GM23338 (cell line): Measurements from ENCODE around the gene GCHFR. TPM values are rescaled to one million over a fixed set of nuclear protein-coding genes. Genes with fewer than 3 reads are reported as not detected.
A peak's percentile ranks its signal among the peaks of the same experiment; 100 is the strongest.

Experiments used
- ATAC-seq: fragments of 200-7000 bp; cut with Tn5 transposase; 3 replicates; pipeline ENCODE4 v1.9.1; 2020
- DNase-seq: peaks from one replicate; pipeline ENCODE4 v3.0.0-alpha.2; 2015; ENCODE audit warnings: low spot score
- H2AFZ ChIP-seq: fragments of 200-600 bp; sonication (generic); 2 replicates; pipeline ENCODE4 v1.8.0; 2016; ENCODE audit warnings: antibody characterized with exemption, mild to moderate bottlenecking, moderate library complexity
- H3F3A ChIP-seq: fragments of 200-600 bp; sonication (generic); replicated peaks from 2 replicates; pipeline ENCODE4 v1.8.0; 2017; ENCODE audit warnings: antibody characterized with exemption, mixed run types, low read depth
- H3K27ac ChIP-seq: fragments of 200-600 bp; sonication (generic); 2 replicates; pipeline ENCODE4 v1.6.1; 2016; ENCODE audit warnings: low read depth
- H3K27me3 ChIP-seq: fragments of 200-600 bp; sonication (generic); 2 replicates; pipeline ENCODE4 v1.8.0; 2016; ENCODE audit warnings: mild to moderate bottlenecking, mixed run types, moderate library complexity; ENCODE audit not compliant: insufficient read depth
- H3K36me3 ChIP-seq: fragments of 200-600 bp; sonication (generic); 2 replicates; pipeline ENCODE4 v1.8.0; 2016; ENCODE audit warnings: mild to moderate bottlenecking; ENCODE audit not compliant: insufficient read depth
- H3K4me1 ChIP-seq: fragments of 200-600 bp; sonication (generic); 2 replicates; pipeline ENCODE4 v1.8.0; 2016; ENCODE audit warnings: mild to moderate bottlenecking, moderate library complexity; ENCODE audit not compliant: insufficient read depth
- H3K4me2 ChIP-seq: fragments of 200-600 bp; sonication (generic); 2 replicates; pipeline ENCODE4 v1.7.1; 2017; ENCODE audit warnings: mixed run types
- H3K4me3 ChIP-seq: fragments of 200-600 bp; sonication (generic); 2 replicates; pipeline ENCODE4 v1.6.1; 2016; ENCODE audit warnings: mixed run types
- H3K79me2 ChIP-seq: fragments of 200-600 bp; sonication (generic); replicated peaks from 2 replicates; pipeline ENCODE4 v1.8.0; 2017; ENCODE audit warnings: mild to moderate bottlenecking; ENCODE audit not compliant: insufficient read depth
- H3K9me2 ChIP-seq: fragments of 200-600 bp; sonication (generic); 2 replicates; pipeline ENCODE4 v1.8.0; 2017; ENCODE audit not compliant: insufficient read depth
- H4K20me1 ChIP-seq: fragments of 200-600 bp; sonication (generic); replicated peaks from 2 replicates; pipeline ENCODE4 v1.8.0; 2017; ENCODE audit warnings: mild to moderate bottlenecking; ENCODE audit not compliant: insufficient read depth
- H3K27ac Mint-ChIP-seq: 2 replicates; pipeline ENCODE4 v1.8.0; 2020; ENCODE audit warnings: inconsistent platforms, mild to moderate bottlenecking, moderate library complexity, mixed read lengths
- H3K27me3 Mint-ChIP-seq: 3 replicates; pipeline ENCODE4 v1.8.0; 2022; ENCODE audit warnings: low read depth, mild to moderate bottlenecking, moderate library complexity, mixed read lengths, inconsistent platforms; ENCODE audit not compliant: insufficient read depth, poor library complexity
- H3K36me3 Mint-ChIP-seq: 3 replicates; pipeline ENCODE4 v1.8.0; 2021; ENCODE audit warnings: low read depth, mild to moderate bottlenecking, inconsistent platforms, moderate library complexity, mixed read lengths
- H3K4me1 Mint-ChIP-seq: 3 replicates; pipeline ENCODE4 v1.8.0; 2020; ENCODE audit warnings: mild to moderate bottlenecking, inconsistent platforms, mixed read lengths
- H3K4me3 Mint-ChIP-seq: 3 replicates; pipeline ENCODE4 v1.8.0; 2021; ENCODE audit warnings: moderate library complexity, mild to moderate bottlenecking, inconsistent platforms, mixed read lengths
- H3K9me3 Mint-ChIP-seq: 3 replicates; pipeline ENCODE4 v1.8.0; 2020; ENCODE audit warnings: moderate library complexity, mild to moderate bottlenecking, inconsistent platforms, mixed read lengths
- CREB1 ChIP-seq: fragments of 250-450 bp; sonication (Bioruptor Pico); IDR thresholded peaks from 2 replicates; pipeline ENCODE4 v1.5.0; 2020; ENCODE audit warnings: low read depth, mild to moderate bottlenecking, moderate library complexity
- EZH2phosphoT487 ChIP-seq: fragments of 200-600 bp; sonication (generic); IDR thresholded peaks from one replicate; pipeline ENCODE4 v1.8.1; 2018; ENCODE audit warnings: antibody characterized with exemption; ENCODE audit not compliant: unreplicated experiment
- POLR2AphosphoS5 ChIP-seq: IDR thresholded peaks from 2 replicates; pipeline ENCODE4 v1.6.1; 2016; ENCODE audit warnings: antibody characterized with exemption, low read depth
- REST ChIP-seq: IDR thresholded peaks from one replicate; pipeline ENCODE4 v1.6.1; 2018; ENCODE audit warnings: antibody characterized with exemption; ENCODE audit not compliant: unreplicated experiment
- STAT1 ChIP-seq: IDR thresholded peaks from one replicate; pipeline ENCODE4 v1.6.1; 2016; ENCODE audit warnings: antibody characterized with exemption; ENCODE audit not compliant: unreplicated experiment
- ZNF331 ChIP-seq: fragments of 250-450 bp; sonication (Bioruptor Pico); IDR thresholded peaks from 2 replicates; pipeline ENCODE4 v1.5.0; 2020; ENCODE audit warnings: low read depth, mild to moderate bottlenecking, moderate library complexity
- ZNF462 ChIP-seq: fragments of 250-450 bp; sonication (Bioruptor Pico); IDR thresholded peaks from 2 replicates; pipeline ENCODE4 v1.5.0; 2020; ENCODE audit warnings: mild to moderate bottlenecking, moderate library complexity
- polyA plus RNA-seq: library from polyadenylated mRNA; unstranded; fragments of >200 nt; fragmentation: Nextera tagmentation; extraction: Ambion mirVana; gene quantifications from 2 replicates; pipeline ENCODE4 v1.2.1, GENCODE V29; 2016
- total RNA-seq: library from RNA; depleted of rRNA; stranded (reverse); fragments of >200 nt; shearing (Covaris generic); gene quantifications from 2 replicates; pipeline ENCODE4 v1.2.3, GENCODE V29; 2014

Gene GCHFR
- total and polyA plus RNA-seq, 2 experiments from 2014 or later, result 38.9 to 44.2 TPM

- H3K4me3 ChIP-seq, result peak overlapping the region; percentile 98
Measured at GRCh38 chr15:40755812-40756208, 8.1 kb upstream of the GCHFR start.

GRCh38 chr15:40756938-40757337 is 6.9 kb upstream of the GCHFR start:
- Histone ChIP-seq H3K79me2 (peaks cover 24% of the 10 kb centered on the region), H3K4me1 (no peaks in the 10 kb centered on the region; the same call in 1 of the 2 replicates), H3K4me2 (no peak overlapping the region), H3K27me3 (no peaks in the 10 kb centered on the region), H3K4me3 (no peak overlapping the region), H3K9me2 (no peaks in the 10 kb centered on the region), H3F3A (0 out of 2 replicates have a peak, but pooled peaks cover 3% of the 10 kb centered on the region), H4K20me1 (no peaks in the 10 kb centered on the region), H2AFZ (peak overlapping the region; percentile 28; the same call in 1 of the 2 replicates), H3K27ac (no peak overlapping the region), H3K36me3 (no peaks in the 10 kb centered on the region; the same call in 1 of the 2 replicates)
- Mint-ChIP-seq H3K9me3 (no peaks in the 10 kb centered on the region), H3K27ac (0 out of 2 replicates have a peak overlapping the region, but pooled peaks have one; percentile 0), H3K27me3 (peaks cover 4% of the 10 kb centered on the region), H3K4me3 (no peak overlapping the region), H3K36me3 (peaks cover 1% of the 10 kb centered on the region; the same call in 2 of the 3 replicates), H3K4me1 (peaks cover 16% of the 10 kb centered on the region)
- ATAC-seq (no peak), DNase-seq (no peak)
- TF ChIP-seq ZNF331 (no peak), ZNF462 (CRISPR knock-in tag) (no peak)

More at GRCh38 chr15:40755812-40756208, 8.1 kb upstream of the GCHFR start:
- Histone ChIP-seq H3K4me1 (no peaks in the 10 kb centered on the region; the same call in 1 of the 2 replicates), H3K9me2 (no peaks in the 10 kb centered on the region), H3K79me2 (peaks cover 24% of the 10 kb centered on the region), H3K27ac (peak overlapping the region; percentile 99), H3K4me2 (peak overlapping the region; percentile 78), H3K36me3 (no peaks in the 10 kb centered on the region; the same call in 1 of the 2 replicates), H3F3A (0 out of 2 replicates have a peak, but pooled peaks cover 3% of the 10 kb centered on the region), H3K27me3 (no peaks in the 10 kb centered on the region), H2AFZ (peak overlapping the region; percentile 57; the same call in 1 of the 2 replicates), H4K20me1 (no peaks in the 10 kb centered on the region)
- peak overlapping the region; percentile 89 for H3K4me3 Mint-ChIP-seq
- peaks cover 16% of the 10 kb centered on the region for H3K4me1 Mint-ChIP-seq
- no peaks in the 10 kb centered on the region for H3K9me3 Mint-ChIP-seq
- DNase-seq (peak; percentile 18), ATAC-seq (peak; percentile 9)
- no peak for TF ChIP-seq EZH2phosphoT487
- TF ChIP-seq REST, result no peak
- no peak for TF ChIP-seq POLR2AphosphoS5
- TF ChIP-seq CREB1, result no peak
- TF ChIP-seq ZNF331, result no peak
- TF ChIP-seq STAT1, result no peak
- H3K27me3 Mint-ChIP-seq, result peaks cover 4% of the 10 kb centered on the region
- H3K36me3 Mint-ChIP-seq, result peaks cover 7% of the 10 kb centered on the region
- peak overlapping the region; percentile 99 for H3K27ac Mint-ChIP-seq
